PFSK-1 (cell line): ENCODE measurements around the gene SHQ1.

Experiments
- FOXP2 ChIP-seq: optimal IDR thresholded peaks from 2 replicates; pipeline ENCODE3; 2011; ENCODE audit warnings: borderline replicate concordance, control low read depth, inconsistent platforms; ENCODE audit not compliant: insufficient read depth; ENCODE audit errors: extremely low read length, extremely low read depth
- POLR2AphosphoS5 ChIP-seq: IDR thresholded peaks from 2 replicates; pipeline ENCODE4 v1.6.1; 2012; ENCODE audit warnings: low read depth, mild to moderate bottlenecking, control low read depth, low read length, moderate library complexity
- TAF1 ChIP-seq: IDR thresholded peaks from 2 replicates; pipeline ENCODE4 v1.6.1; 2012; ENCODE audit warnings: low read length, control low read depth, borderline replicate concordance; ENCODE audit not compliant: insufficient read depth
- TF ChIP-seq, protein P1 (sequence below), 2 experiments: IDR thresholded peaks; 2 replicates each; pipeline versions ENCODE4 v1.6.1 to v1.8.0; 2011 to 2012; ENCODE audit warnings: low read depth in 2 of 2, low read length in 2 of 2, control low read depth in 1 of 2, inconsistent platforms in 1 of 2, mild to moderate bottlenecking in 1 of 2, moderate library complexity in 1 of 2; ENCODE audit not compliant: insufficient read depth in 1 of 2

DNA sequence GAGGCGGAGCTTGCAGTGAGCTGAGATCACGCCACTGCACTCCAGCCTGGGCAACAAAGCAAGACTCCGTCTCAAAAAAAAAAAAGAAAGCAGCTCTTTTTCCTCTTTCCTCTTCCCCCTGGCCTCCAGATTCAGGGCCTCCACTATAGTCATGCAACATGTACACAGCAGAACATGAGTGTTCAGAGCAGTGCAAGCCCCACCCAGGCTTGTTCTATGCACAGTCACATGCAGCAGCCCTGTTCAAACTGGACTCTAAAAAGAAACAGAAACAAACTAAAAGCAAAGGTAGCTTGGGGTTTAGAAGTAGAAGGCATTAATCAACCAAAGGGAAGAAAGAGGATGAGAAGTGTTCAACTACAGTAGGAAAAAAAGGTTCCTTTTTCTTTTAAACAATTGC, 11.8 kb downstream of the SHQ1 start:
- TF ChIP-seq TAF1 = no peak
- TF ChIP-seq POLR2AphosphoS5 = no peak
- TF ChIP-seq FOXP2 = no peak
- TF ChIP-seq, protein P1, sequence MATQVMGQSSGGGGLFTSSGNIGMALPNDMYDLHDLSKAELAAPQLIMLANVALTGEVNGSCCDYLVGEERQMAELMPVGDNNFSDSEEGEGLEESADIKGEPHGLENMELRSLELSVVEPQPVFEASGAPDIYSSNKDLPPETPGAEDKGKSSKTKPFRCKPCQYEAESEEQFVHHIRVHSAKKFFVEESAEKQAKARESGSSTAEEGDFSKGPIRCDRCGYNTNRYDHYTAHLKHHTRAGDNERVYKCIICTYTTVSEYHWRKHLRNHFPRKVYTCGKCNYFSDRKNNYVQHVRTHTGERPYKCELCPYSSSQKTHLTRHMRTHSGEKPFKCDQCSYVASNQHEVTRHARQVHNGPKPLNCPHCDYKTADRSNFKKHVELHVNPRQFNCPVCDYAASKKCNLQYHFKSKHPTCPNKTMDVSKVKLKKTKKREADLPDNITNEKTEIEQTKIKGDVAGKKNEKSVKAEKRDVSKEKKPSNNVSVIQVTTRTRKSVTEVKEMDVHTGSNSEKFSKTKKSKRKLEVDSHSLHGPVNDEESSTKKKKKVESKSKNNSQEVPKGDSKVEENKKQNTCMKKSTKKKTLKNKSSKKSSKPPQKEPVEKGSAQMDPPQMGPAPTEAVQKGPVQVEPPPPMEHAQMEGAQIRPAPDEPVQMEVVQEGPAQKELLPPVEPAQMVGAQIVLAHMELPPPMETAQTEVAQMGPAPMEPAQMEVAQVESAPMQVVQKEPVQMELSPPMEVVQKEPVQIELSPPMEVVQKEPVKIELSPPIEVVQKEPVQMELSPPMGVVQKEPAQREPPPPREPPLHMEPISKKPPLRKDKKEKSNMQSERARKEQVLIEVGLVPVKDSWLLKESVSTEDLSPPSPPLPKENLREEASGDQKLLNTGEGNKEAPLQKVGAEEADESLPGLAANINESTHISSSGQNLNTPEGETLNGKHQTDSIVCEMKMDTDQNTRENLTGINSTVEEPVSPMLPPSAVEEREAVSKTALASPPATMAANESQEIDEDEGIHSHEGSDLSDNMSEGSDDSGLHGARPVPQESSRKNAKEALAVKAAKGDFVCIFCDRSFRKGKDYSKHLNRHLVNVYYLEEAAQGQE (IDR thresholded peaks at IDR 0.05; ENCODE audit: insufficient read depth in 1 of 2, low read depth in 2 of 2, low read length in 2 of 2) = no peak
